ENCODE data around the gene MSTN.
"Not testable (repeated sequence)": the region's sequence is repeated elsewhere in the genome, so short reads cannot be mapped to it uniquely, and the experiment has no call there.

Gene MSTN

DNA sequence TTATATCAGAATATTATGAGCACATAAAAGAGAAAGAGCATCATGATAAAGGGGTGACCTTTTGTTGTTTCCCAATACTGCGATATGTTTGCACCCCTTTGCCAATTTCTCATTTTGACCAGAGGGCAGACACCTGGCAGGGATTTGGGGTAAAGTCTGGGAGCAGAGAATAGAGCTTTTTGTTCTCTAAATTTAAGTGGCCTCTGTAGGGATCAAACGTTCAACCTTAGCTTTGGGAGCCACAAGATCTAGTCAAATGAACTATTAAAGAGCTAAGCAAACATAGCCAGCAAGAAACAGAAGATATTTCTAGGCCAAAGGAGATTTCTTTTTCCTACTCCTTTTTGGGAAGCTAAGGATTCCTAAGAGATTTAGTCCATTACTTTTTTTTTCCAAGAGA is 1.1 kb upstream of the MSTN start:
- no peak for DNase-seq (ENCODE audit: low spot score)

DNA sequence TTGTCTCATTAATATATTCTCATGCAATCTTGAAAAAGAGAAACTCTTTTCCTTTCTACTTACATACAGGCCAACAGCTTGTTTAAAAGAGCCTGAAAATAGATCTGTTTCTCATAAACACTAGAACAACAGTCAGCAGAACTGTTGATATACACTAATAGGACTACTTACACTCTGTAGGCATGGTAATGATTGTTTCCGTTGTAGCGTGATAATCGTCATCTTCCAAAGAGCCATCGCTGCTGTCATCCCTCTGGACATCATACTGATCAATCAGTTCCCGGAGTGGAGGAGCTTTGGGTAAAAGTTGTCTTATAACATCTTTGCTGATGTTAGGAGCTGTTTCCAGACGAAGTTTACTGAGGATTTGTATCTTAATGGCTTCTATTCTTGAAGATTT is 476 bp downstream of the MSTN start:
- no peak for DNase-seq (ENCODE audit: low spot score)

DNA sequence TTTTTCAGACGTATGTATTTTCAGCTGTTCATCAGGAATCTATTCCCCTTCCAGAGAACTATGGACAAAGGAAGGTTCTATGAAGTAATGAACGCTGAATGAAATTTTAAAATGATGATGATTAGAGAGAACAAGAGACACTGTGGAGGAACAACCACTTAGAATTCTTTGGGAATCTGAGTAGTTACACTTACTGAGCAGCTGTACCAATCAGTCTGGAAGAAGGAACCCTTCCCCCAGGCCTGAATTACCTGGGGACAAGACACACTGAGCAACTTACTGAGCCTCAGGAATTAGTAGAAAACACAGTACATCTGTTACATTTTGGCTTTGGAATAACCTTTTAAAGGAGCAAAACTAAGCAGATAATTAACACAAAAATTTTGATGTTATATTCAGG is 1.9 kb downstream of the MSTN start:
- DNase-seq (ENCODE audit: low spot score): no peak

DNA sequence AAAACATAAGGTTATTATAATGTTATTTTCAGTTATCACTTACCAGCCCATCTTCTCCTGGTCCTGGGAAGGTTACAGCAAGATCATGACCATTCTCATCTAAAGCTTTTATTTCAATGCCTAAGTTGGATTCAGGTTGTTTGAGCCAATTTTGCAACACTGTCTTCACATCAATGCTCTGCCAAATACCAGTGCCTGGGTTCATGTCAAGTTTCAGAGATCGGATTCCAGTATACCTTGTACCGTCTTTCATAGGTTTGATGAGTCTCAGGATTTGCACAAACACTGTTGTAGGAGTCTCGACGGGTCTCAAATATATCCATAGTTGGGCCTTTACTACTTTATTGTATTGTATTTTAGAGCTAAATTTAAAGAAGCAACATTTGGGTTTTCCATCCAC is 2.5 kb downstream of the MSTN start:
- no peak for DNase-seq (ENCODE audit: low spot score)

DNA sequence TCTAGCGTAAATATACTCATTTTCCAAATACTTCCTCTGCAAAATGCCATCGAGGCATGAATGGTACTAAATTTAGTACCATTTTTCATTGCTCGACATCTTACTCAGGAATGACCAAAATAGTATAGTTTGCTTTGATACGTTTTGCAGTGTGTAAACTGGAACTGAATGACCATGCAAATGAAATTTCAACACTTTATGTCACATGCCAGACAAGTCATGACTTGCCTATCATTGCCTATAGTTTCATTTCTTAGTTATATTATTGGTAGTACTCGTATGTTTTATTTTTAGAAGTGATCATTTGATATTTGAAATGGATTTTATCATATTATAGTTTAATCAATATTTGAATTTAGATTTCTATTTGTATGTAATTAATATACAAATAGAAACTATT is 9.1 kb downstream of the MSTN start:
- no peak for DNase-seq (ENCODE audit: low spot score)

DNA sequence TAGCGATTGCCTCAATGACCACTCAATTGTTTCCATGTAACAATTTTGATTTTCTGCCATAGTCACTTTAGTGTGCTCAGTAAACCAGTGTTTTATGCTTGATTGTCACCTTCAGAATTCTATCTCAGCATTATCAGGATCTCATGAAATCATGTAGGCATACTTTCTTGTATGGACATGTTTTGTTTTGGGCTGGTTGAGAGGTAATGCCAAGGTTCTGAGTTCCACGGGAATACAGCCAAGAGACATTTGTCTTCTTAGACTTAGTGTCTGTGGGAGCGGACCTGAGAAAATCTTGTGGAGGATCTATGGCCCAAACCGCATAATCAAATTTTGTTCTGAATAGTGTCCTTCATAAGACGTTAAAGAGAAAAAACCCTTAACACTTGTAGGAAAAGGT is 10.2 kb downstream of the MSTN start:
- DNase-seq (ENCODE audit: low spot score): no peak

DNA sequence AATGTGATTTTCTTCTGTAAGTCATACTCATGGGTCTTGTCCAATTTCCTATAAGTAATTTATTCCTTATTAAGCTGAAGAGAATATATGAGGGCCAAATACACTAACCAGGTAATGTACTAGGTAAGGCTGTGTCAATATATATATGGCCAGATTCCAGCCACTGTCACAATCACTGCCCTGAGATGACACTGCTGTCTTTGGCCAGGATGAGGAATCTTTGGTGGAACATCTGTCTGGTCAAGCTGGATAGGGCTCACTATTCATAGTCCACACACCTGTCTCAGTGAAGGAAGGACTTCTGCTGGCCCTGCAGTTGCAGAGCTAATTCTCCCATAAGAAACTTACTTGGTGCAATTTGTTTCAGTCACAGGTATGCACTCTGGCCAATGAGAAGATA is 11.3 kb downstream of the MSTN start:
- DNase-seq (ENCODE audit: low spot score): no peak

DNA sequence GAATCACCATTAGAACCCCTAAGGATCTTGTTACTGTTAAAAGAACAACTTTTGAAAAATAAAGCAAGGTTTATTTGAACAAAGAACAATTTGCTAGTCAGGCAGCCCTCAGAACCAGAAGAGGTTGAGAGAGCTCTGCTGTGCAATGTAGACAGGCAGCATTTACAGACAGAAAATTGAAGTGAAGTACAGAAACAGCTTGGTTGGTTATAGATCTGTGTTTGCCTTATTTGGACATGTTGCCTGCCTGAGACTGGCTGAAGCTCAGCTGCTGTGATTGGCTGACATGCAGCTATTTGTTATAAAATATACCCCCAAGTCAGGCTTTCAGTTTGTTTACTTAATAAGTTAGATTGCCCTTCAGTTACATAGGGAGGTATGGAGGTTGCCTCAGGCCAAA is 12.5 kb downstream of the MSTN start:
- no peak for DNase-seq (ENCODE audit: low spot score)

DNA sequence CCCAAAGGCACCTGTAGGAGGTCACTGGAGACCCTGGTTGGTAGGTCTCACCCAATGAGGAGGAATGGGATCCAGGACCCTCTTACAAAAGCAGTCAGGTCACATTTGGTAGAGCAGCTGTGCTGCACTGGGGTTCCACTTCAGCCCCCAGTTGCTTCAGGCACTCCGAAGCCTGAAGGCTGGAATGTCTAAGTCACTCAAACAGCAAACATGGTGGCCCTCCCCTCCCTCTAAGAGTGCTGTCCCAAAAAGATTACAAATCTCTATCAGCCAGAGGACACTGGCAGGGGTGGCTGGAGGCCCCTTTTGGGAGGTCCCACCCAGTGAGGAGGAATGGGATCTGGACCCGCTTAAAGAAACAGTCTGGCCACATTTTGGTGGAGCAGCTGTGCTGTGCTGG is 17.7 kb downstream of the MSTN start:
- DNase-seq (ENCODE audit: low spot score): no peak

DNA sequence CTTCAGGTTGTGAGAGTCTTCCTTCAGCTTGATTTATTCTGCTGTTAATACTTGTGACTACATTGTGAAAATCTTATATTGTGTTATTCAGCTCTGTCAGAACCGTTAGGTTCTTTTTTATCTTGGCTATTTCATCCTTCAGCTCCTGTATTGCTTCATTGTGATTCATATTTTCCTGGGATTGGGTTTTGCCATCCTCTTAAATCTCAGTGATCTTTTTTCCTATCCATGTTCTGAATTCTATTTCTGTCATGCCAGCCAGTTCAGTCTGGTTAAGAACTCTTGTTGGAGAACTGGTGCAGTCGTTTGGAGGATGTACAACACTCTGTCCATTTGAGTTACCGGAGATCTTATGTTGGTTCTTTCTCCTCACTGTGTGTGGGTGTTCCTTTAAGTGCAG is 19.1 kb downstream of the MSTN start:
- no peak for DNase-seq (ENCODE audit: low spot score)

DNA sequence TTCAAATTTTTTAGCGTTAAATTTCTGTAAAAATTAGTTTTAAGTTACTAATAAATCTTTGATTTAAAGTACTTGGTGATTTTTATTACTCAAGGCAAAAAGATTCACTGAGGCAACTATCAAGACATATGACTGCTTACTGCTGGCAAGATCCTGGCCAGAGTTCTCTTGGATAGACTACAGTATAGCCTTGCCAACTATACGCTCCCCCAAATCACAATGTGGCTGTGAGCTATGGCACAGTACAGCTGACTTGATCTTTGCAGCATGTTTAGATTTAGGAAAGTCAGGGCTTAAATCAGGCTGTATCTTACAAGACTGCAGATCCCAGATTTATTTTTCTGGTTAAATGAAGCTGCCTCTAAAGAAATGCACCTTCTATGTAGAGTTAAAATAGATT is 26.5 kb downstream of the MSTN start:
- no peak for DNase-seq (ENCODE audit: low spot score)

DNA sequence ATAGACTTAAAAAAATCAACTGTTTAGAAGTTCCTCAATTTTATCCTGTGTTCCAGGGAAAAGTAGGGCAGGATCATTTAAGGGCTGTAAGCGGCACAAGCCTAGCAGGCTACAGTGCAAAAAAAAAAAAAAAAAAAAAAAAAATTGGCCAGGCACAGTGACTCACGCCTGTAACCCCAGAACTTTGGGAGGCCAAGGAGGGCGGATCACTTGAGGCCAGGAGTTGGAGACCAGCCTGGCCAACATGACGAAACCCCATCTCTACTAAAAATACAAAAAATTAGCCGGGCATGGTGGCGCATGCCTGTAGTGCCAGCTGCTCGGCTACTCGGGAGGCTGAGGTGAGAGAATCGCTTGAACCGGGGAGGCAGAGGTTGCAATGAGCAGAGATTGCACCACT is 28.1 kb downstream of the MSTN start:
- not testable (repeated sequence) for DNase-seq (ENCODE audit: low spot score)

DNA sequence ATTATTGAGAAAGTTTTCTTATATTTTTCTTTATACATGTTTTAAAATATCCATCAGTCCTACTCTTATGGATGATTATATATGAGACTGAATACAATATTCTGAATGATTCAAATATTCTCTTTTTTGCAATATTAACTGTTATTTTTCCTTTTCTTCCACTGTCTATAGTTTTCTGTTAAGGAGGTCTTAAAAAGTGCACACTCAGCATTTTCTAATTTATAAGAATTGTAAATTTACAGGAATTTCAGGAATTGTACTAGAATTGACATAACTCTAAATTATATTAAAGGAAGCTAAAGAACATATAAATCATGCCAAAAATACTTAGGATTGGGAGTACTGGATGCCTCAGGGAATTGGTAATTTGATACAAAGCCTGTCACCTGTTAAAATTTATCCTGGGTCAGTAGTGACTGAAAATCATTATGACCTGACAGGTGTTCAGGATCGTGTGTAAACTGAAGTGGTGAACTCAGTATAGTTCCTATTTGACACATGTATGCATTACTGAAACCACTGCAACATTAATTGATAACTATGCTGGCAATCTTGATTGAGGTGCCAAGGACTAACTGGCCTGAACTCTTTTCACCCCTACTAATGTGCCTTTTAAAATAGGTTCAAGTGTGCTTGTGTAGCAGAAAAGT is 30.4 kb downstream of the MSTN start:
- no peak for DNase-seq (ENCODE audit: low spot score)

DNA sequence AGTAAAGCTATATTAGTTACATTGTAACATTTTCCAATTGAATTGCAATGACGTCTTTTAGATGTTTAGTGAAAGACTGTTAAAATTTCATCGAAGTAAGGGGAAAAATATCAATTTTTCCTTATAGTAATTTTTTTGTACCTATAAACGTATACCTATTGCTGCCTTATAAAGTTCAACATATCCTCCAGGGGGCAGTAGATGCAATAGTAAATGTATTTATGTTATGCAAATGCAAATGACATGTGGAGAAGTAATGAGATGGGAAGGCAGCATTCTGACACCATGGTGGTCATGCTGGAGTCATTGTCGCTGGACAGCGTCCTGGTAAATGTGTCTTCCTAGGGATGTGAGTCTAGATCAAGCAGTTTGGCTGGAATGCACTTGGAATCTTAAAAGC is 38.7 kb downstream of the MSTN start:
- peak; percentile 12 for DNase-seq (ENCODE audit: low spot score)

DNA sequence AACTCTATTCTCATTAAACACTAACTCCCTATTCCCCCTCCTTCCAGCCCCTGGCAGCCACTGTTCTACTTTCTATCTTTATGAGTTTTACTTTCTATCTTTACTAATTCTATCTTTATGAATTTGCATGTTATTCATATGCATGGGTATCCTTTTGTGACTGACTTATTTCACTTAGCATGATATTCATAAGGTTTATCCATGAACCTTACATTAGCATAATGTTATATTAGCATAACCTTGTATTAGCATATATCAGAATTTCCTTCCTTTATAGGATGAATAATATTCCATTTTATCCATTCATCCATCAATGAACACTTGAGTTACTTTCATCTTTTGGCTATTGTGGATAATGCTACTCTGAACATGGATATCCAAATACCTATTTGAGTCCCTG is 41.8 kb downstream of the MSTN start:
- no peak for DNase-seq (ENCODE audit: low spot score)

DNA sequence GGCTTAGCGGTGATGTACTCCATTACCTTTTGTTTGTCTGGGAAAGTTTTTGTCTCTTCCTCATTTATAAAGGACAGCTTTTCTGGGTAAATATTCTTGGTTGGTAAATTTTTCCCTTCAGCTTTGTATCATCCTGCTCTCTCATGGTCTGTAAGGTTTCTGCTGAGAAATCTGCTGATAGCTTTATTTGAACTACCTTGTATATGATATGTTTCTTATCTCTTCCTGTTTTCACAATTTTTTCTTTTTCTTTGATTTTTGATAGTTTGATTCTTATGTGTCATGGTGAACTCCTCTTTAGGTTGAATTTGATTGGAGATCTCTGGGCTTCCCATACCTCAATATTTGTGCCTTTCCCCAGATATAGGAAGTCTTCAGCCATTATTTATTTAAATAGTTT is 44.7 kb downstream of the MSTN start:
- DNase-seq (ENCODE audit: low spot score): no peak

DNA sequence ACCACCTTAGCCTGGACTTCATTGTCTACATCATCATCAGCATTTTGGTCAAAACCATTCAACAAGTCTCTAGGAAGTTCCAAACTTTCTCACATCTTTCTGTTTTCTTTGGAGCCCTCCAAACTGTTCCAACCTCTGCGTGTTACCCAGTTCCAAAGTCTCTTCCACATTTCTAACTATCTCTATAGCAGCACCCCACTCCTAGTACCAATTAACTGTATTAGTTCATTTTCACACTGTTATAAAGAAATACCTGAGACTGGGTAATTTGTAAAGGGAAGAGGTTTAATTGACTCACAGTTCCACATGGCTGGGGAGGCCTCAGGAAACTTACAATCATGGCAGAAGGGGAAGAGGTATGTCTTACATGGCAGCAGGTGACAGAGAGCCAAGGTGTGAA is 46.6 kb downstream of the MSTN start:
- not testable (repeated sequence) for DNase-seq (ENCODE audit: low spot score)

Data from COLO829 (cell line).